ENCODE measurements around the gene NAA80. TPM values are rescaled to one million over a fixed set of nuclear protein-coding genes. Genes with fewer than 3 reads are reported as not detected.

NAA80 gene
- total and polyA plus RNA-seq, 2 of the 8 experiments (the other 6 are each of a cell fraction or from before 2014, with no cell fraction given) = 11.3 to 16.7 TPM

- H4K20me1 ChIP-seq (replicated peaks in 1 of 2; ENCODE audit: control insufficient read depth in 1 of 2, insufficient read depth in 2 of 2, low read length in 2 of 2) = peaks cover 2 to 7% of the 10 kb centered on the region in 2 experiments
- H4K5ac ChIP-seq (ENCODE audit: insufficient read length, low read depth, low read length) = no peak overlapping the region
- 0 out of 7 replicates have a peak overlapping the region, but pooled peaks of 2 of the 4 experiments have one; percentile 76 to 79 for H3K9ac ChIP-seq (replicated peaks in 1 of 4; ENCODE audit: extremely low read depth in 1 of 4, low read depth in 3 of 4, low read length in 3 of 4)
- H3K79me1 ChIP-seq (ENCODE audit: low read depth, low read length) = no peaks in the 10 kb centered on the region
- H3K4ac ChIP-seq (replicated peaks; ENCODE audit: insufficient read length, low read depth, low read length) = no peak overlapping the region
- H2AK5ac ChIP-seq (ENCODE audit: low read depth, low read length) = no peak overlapping the region
- H3K36me3 ChIP-seq (ENCODE audit: control insufficient read depth in 2 of 4, insufficient read depth in 4 of 4, low read length in 3 of 4) = peaks cover 12 to 23% (median 16%) of the 10 kb centered on the region in 4 experiments; a peak in 6 of 8 replicates
- peak overlapping the region; percentile 78; the same call in 1 of the 2 replicates for H2BK12ac ChIP-seq (ENCODE audit: low read depth, low read length)
- peak overlapping the region; percentile 27; the same call in 1 of the 2 replicates for H2BK5ac ChIP-seq (ENCODE audit: low read depth, low read length)
- DNase-seq (ENCODE audit: low read depth in 1 of 2, low spot score in 2 of 2) (no peak), FAIRE-seq (no peak)
- peak overlapping the region; percentile 84; the same call in 1 of the 2 replicates for H3K18ac ChIP-seq (ENCODE audit: extremely low read depth, low read length)
- H3K4me3 ChIP-seq (ENCODE audit: extremely low read depth in 1 of 4, insufficient read depth in 2 of 4, low read depth in 3 of 4, low read length in 4 of 4) = peak overlapping the region in 3 of 4 experiments; percentile 28 to 60 (median 40); a peak in 4 of 8 replicates
- H3K23me2 ChIP-seq (ENCODE audit: low read depth, low read length) = peaks cover 2% of the 10 kb centered on the region; the same call in 1 of the 2 replicates
- H3K23ac ChIP-seq (ENCODE audit: insufficient read length) = no peak overlapping the region
- peak overlapping the region; percentile 68 for H4K91ac ChIP-seq (replicated peaks; ENCODE audit: insufficient read length, low read length)
- H3K4me2 ChIP-seq (ENCODE audit: insufficient read depth in 1 of 2, low read depth in 2 of 2, low read length in 2 of 2) = peak overlapping the region; percentile 40 to 73; a peak in 3 of 4 replicates
- no peak overlapping the region for H2AFZ ChIP-seq (ENCODE audit: low read length)
- H3K14ac ChIP-seq (ENCODE audit: insufficient read length) = no peak overlapping the region
- H3K56ac ChIP-seq (replicated peaks; ENCODE audit: insufficient read length, low read depth, low read length) = no peak overlapping the region
- no peak overlapping the region for H2BK20ac ChIP-seq (ENCODE audit: low read length)
- H2BK120ac ChIP-seq (replicated peaks; ENCODE audit: low read depth, low read length) = peak overlapping the region; percentile 67
- no peaks in the 10 kb centered on the region for H3K79me2 ChIP-seq (ENCODE audit: control insufficient read depth in 1 of 2, insufficient read depth in 2 of 2, low read length in 2 of 2)
- ChIA-PET POLR2A (ENCODE audit: partially characterized antibody) (interaction anchor here (0.8 to 4.3 kb wide), 13 partner anchors 10 to 134 kb away, joined by 3 to 35 read pairs (median 4); partner anchors contain the start of genes HYAL3, IFRD2, NAA80 and SEMA3B), CTCF (ENCODE audit: partially characterized antibody) (interaction anchor here (1.1 to 53.5 kb wide), 7 partner anchors 9 to 68 kb away, joined by 3 to 2149 read pairs (median 142); partner anchors contain the start of genes GNAI2, GNAT1, HYAL2 and LSMEM2)
- no peaks in the 10 kb centered on the region; a peak in 1 of 7 replicates for H3K27me3 ChIP-seq (replicated peaks in 1 of 4; ENCODE audit: control insufficient read depth in 3 of 4, extremely low read depth in 1 of 4, insufficient read depth in 3 of 4, low read length in 3 of 4)
- peak overlapping the region; percentile 83; the same call in 1 of the 2 replicates for H4K8ac ChIP-seq (ENCODE audit: extremely low read depth, insufficient read depth, low read length)
- H3K4me1 ChIP-seq (replicated peaks in 1 of 4; ENCODE audit: control insufficient read depth in 3 of 4, insufficient read depth in 4 of 4, low read length in 3 of 4) = peaks cover 0 to 33% (median 27%) of the 10 kb centered on the region in 4 experiments; a peak in 6 of 7 replicates
- no peak overlapping the region for H3K27ac ChIP-seq (ENCODE audit: low read depth, low read length)
- peak overlapping the region; percentile 92 for H2BK15ac ChIP-seq (ENCODE audit: low read length)
- no peaks in the 10 kb centered on the region for H3K9me3 ChIP-seq (ENCODE audit: insufficient read depth in 2 of 2, low read depth in 1 of 2, low read length in 1 of 2)
- WGBS, 2 experiments (ENCODE audit: extremely low coverage in 1 of 2, insufficient coverage in 1 of 2, insufficient read length in 1 of 2, insufficient replicate concordance in 2 of 2, low coverage in 1 of 2, low lambda C conversion rate in 2 of 2, missing lambda C conversion rate in 1 of 2) = 87% methylated on average over 5 of the region's 5 CpGs; no CpG with 5 or more reads in 1 of the 2 experiments
- TF ChIP-seq FOSL1 (IDR thresholded peaks at IDR 0.05; ENCODE audit: insufficient read depth, low read depth, low read length) (no peak), SUZ12 (IDR thresholded peaks at IDR 0.05; ENCODE audit: low read length) (no peak), CEBPB (IDR thresholded peaks at IDR 0.05; ENCODE audit: low read depth, low read length) (no peak), POU5F1 (IDR thresholded peaks at IDR 0.05; ENCODE audit: low read depth, low read length) (no peak), ATF2 (IDR thresholded peaks at IDR 0.05; ENCODE audit: low read length) (no peak), POLR2A (IDR thresholded peaks at IDR 0.05; ENCODE audit: control extremely low read depth in 1 of 2, low read depth in 2 of 2, low read length in 2 of 2) (no peak), SAP30 (IDR thresholded peaks at IDR 0.05; ENCODE audit: insufficient read depth, insufficient replicate concordance, low read length) (no peak), TBP (IDR thresholded peaks at IDR 0.05; ENCODE audit: low read depth, low read length) (no peak), NRF1 (IDR thresholded peaks at IDR 0.05; ENCODE audit: low read depth, low read length) (no peak)
- TF ChIP-seq, protein P1, sequence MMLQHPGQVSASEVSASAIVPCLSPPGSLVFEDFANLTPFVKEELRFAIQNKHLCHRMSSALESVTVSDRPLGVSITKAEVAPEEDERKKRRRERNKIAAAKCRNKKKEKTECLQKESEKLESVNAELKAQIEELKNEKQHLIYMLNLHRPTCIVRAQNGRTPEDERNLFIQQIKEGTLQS (IDR thresholded peaks at IDR 0.05; ENCODE audit: insufficient read depth, low read depth, low read length) = no peak
Measured at GRCh38 chr3:50260942-50261441, 38.2 kb downstream of the NAA80 start.

Data from H1 (cell line).